Natural killer cell (primary cell): ENCODE measurements around the gene LRCH1. TPM values are rescaled to one million over a fixed set of nuclear protein-coding genes. Genes with fewer than 3 reads are reported as not detected.
A peak's percentile ranks its signal among the peaks of the same experiment; 100 is the strongest.

ENCODE experiments used
- ATAC-seq, 3 donors: fragments of 150-1000 bp in 2 of 3; fragments of 200-7000 bp in 1 of 3; cut with Tn5 transposase; 1 replicate in 1 of 3; 2 replicates in 2 of 3; pipeline ENCODE4 v1.10.0; 2021; ENCODE audit warnings: mild to moderate bottlenecking in 2 of 3, moderate library complexity in 2 of 3
- DNase-seq, 2 donors: peaks; one replicate each; pipeline versions ENCODE4 v3.0.0 to v3.0.0-alpha.2; 2013 to 2021; ENCODE audit warnings: mixed read lengths in 1 of 2
- H3K27ac ChIP-seq: one replicate; pipeline ENCODE4 v1.5.1; 2013; ENCODE audit warnings: mild to moderate bottlenecking, low read length
- H3K27me3 ChIP-seq: one replicate; pipeline ENCODE4 v1.6.1; 2013; ENCODE audit warnings: low read length; ENCODE audit not compliant: control insufficient read depth, insufficient read depth
- H3K36me3 ChIP-seq: one replicate; pipeline ENCODE4 v1.6.1; 2013; ENCODE audit warnings: low read length; ENCODE audit not compliant: control insufficient read depth, insufficient read depth
- H3K4me1 ChIP-seq: one replicate; pipeline ENCODE4 v1.6.1; 2013; ENCODE audit warnings: low read length; ENCODE audit not compliant: control insufficient read depth, insufficient read depth
- H3K4me3 ChIP-seq: one replicate; pipeline ENCODE4 v1.5.1; 2013; ENCODE audit warnings: low read length
- H3K9me3 ChIP-seq: one replicate; pipeline ENCODE4 v1.6.1; 2013; ENCODE audit warnings: low read length; ENCODE audit not compliant: control insufficient read depth, insufficient read depth
- H3K27ac Mint-ChIP-seq, 2 donors: one replicate each; pipeline ENCODE4 v1.8.0; 2022; ENCODE audit warnings: mild to moderate bottlenecking in 2 of 2, mixed read lengths in 2 of 2, moderate library complexity in 1 of 2
- H3K27me3 Mint-ChIP-seq, 2 donors: one replicate each; pipeline ENCODE4 v1.8.0; 2022; ENCODE audit warnings: low read depth in 2 of 2, mixed read lengths in 2 of 2
- H3K36me3 Mint-ChIP-seq: one replicate; pipeline ENCODE4 v1.8.0; 2022; ENCODE audit warnings: mixed read lengths
- H3K4me1 Mint-ChIP-seq, 2 donors: one replicate each; pipeline ENCODE4 v1.8.0; 2022; ENCODE audit warnings: mixed read lengths in 2 of 2
- H3K4me3 Mint-ChIP-seq: one replicate; pipeline ENCODE4 v1.8.0; 2022; ENCODE audit warnings: mild to moderate bottlenecking, moderate library complexity, mixed read lengths
- H3K9me3 Mint-ChIP-seq, 2 donors: one replicate each; pipeline ENCODE4 v1.8.0; 2022; ENCODE audit warnings: mixed read lengths in 2 of 2
- WGBS: methylation state at CpG from one replicate; pipeline ENCODE4 v1.1.7; 2013; ENCODE audit warnings: missing lambda C conversion rate; ENCODE audit not compliant: insufficient coverage; 5-methylcytosine and 5-hydroxymethylcytosine counted together
- intact Hi-C: fragments of 100-400 bp; cut with micrococcal nuclease; formaldehyde crosslinking; loops from one replicate; pipeline ENCODE4 v1.14.2; 2022
- total RNA-seq, 4 donors: library from RNA; stranded (reverse); fragments of 120-200 nt in 1 of 4; gene quantifications; one replicate each; pipeline versions ENCODE4 v1.2.3 to v1.2.4, GENCODE V29; 2013 to 2022
- TF ChIP-seq, protein P1 (sequence below): fragments of 200-600 bp; IDR thresholded peaks from one replicate; pipeline ENCODE4 v1.8.0; 2022; ENCODE audit warnings: antibody characterized with exemption

LRCH1 gene
- total RNA-seq, 3 donors from 2014 or later (not counting 1 experiment from before 2014, with no cell fraction given) = 23.7 to 32.2 (median 29.6) TPM

DNA sequence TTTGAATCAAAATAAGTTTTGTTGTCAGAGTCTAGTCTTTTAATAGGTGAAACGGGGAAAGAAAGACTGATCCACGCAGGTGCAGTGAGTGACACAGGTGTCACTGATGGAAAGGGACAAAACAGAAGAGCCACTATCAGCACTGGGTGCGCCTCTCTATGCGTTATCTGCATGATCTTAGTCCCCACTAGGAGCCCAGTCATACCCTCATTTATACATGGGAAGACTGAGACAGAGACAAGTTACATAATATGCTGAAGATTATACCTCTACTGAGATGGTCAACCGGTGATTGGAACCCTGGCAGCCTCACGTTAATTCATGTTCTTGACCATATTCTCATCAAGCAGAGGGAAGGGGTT is 3.4 kb downstream of the LRCH1 start:
- Histone ChIP-seq H3K4me3 (no peak overlapping the region), H3K9me3 (no peaks in the 10 kb centered on the region), H3K4me1 (peaks cover 20% of the 10 kb centered on the region), H3K27me3 (no peaks in the 10 kb centered on the region), H3K27ac (no peak overlapping the region), H3K36me3 (no peaks in the 10 kb centered on the region)
- Mint-ChIP-seq H3K4me3 (no peak overlapping the region), H3K27ac (peak overlapping the region in 1 of 2 donors; percentile 94), H3K27me3 (no peaks in the 10 kb centered on the region), H3K9me3 (no peaks in the 10 kb centered on the region), H3K4me1 (peaks cover 40 to 50% of the 10 kb centered on the region in 2 donors), H3K36me3 (no peaks in the 10 kb centered on the region)
- DNase-seq (no peak), ATAC-seq (no peak)
- WGBS = 94% methylated on average over 3 of the region's 6 CpGs
- intact Hi-C loops = loop anchor here (10.0 kb wide), 1 partner anchor 382 kb away; no protein-coding TSS in a partner anchor
- TF ChIP-seq, protein P1, sequence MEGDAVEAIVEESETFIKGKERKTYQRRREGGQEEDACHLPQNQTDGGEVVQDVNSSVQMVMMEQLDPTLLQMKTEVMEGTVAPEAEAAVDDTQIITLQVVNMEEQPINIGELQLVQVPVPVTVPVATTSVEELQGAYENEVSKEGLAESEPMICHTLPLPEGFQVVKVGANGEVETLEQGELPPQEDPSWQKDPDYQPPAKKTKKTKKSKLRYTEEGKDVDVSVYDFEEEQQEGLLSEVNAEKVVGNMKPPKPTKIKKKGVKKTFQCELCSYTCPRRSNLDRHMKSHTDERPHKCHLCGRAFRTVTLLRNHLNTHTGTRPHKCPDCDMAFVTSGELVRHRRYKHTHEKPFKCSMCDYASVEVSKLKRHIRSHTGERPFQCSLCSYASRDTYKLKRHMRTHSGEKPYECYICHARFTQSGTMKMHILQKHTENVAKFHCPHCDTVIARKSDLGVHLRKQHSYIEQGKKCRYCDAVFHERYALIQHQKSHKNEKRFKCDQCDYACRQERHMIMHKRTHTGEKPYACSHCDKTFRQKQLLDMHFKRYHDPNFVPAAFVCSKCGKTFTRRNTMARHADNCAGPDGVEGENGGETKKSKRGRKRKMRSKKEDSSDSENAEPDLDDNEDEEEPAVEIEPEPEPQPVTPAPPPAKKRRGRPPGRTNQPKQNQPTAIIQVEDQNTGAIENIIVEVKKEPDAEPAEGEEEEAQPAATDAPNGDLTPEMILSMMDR = no peak

DNA sequence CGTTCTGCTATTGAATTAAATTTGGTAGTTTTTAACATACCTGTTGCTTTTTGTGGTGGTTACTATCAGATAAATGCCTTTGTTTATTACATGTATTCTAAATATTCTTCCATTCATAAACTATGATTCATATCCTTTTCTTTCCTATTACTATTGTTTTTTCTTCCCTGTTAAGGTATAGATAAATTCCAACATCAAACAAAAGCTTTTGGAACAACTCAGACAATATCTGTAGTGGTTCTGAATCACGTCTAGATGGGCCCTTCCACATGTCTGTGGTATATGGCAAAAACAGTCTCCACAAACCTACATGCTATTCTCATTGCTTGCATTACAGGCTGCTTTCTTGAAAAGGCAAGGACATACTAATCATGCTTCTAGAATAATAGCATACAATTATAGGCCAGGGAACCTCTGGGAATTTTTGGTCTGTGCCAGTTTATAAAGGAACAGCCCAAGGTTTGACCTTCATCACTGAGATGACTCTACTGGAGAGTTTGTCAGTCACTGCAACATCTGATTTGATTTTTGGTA is 6.4 kb downstream of the LRCH1 start:
- no peaks in the 10 kb centered on the region for H3K36me3 ChIP-seq
- ATAC-seq (no peak), DNase-seq (no peak)
- peaks cover 9% of the 10 kb centered on the region for H3K4me1 ChIP-seq
- WGBS = 75% methylated on average over 1 of the region's 2 CpGs
- no peak overlapping the region for H3K27ac Mint-ChIP-seq
- peaks cover 28 to 38% of the 10 kb centered on the region in 2 donors for H3K4me1 Mint-ChIP-seq
- H3K4me3 ChIP-seq = no peak overlapping the region
- H3K9me3 Mint-ChIP-seq = no peaks in the 10 kb centered on the region
- intact Hi-C loops = loop anchor here (10.0 kb wide), 1 partner anchor 385 kb away; no protein-coding TSS in a partner anchor
- H3K27ac ChIP-seq = no peak overlapping the region
- TF ChIP-seq, protein P1 = no peak
- H3K36me3 Mint-ChIP-seq = no peaks in the 10 kb centered on the region
- H3K4me3 Mint-ChIP-seq = no peak overlapping the region
- no peaks in the 10 kb centered on the region for H3K27me3 Mint-ChIP-seq
- no peaks in the 10 kb centered on the region for H3K9me3 ChIP-seq
- no peaks in the 10 kb centered on the region for H3K27me3 ChIP-seq

DNA sequence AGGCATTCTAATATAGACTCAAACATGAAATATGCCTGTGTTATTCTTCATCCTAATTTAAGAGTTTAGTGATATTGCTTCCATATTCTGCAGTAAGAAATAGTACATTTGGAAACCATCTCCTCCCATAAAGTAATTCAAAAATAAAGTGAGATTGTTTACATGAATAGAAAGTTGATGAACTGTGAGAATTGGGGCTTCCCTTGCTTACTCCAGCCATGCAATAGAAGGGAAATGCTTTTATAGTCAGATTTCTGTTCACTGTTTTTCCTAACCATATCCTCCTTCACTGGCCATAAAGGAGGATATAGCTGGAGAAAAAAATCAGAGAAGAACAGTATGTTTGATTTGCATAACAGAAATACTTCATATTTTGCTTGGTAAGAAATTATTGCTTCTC is 7.8 kb downstream of the LRCH1 start:
- H3K9me3 Mint-ChIP-seq = no peaks in the 10 kb centered on the region
- TF ChIP-seq, protein P1 = no peak
- H3K27ac ChIP-seq = no peak overlapping the region

DNA sequence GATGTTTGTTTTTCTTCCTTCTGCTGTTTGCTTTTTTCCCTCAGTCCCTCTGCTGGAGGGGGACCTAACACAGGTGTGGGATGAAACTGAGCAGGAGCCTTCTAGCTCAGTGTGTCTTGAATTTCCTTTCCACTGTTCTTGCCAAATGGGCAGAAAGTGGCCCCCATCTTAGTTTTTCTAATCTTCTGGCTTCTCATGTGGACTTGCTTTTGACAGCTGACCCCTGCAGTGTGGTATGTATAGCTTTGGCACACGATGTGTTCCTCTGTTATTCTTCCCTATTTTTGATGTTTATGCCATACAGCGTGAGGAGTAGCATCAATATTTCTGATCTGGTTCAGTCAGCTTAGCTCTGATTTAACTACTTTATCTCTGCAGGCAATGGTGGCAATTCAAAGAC is 8.3 kb downstream of the LRCH1 start:
- no peak for DNase-seq
- no peaks in the 10 kb centered on the region for H3K9me3 ChIP-seq
- 79% methylated on average over 2 of the region's 2 CpGs for WGBS

More for the DNA sequence above, 7.8 kb downstream of the LRCH1 start:
- H3K36me3 Mint-ChIP-seq = no peaks in the 10 kb centered on the region
- ATAC-seq (no peak), DNase-seq (no peak)
- H3K4me3 Mint-ChIP-seq = no peak overlapping the region
- Histone ChIP-seq H3K36me3 (no peaks in the 10 kb centered on the region), H3K27me3 (no peaks in the 10 kb centered on the region), H3K4me1 (peaks cover 4% of the 10 kb centered on the region), H3K4me3 (no peak overlapping the region), H3K9me3 (no peaks in the 10 kb centered on the region)
- no peaks in the 10 kb centered on the region for H3K27me3 Mint-ChIP-seq
- peaks cover 19 to 24% of the 10 kb centered on the region in 2 donors for H3K4me1 Mint-ChIP-seq
- intact Hi-C loops = no loop called here
- no peak overlapping the region for H3K27ac Mint-ChIP-seq

More for the DNA sequence above, 8.3 kb downstream of the LRCH1 start:
- Histone ChIP-seq H3K27me3 (no peaks in the 10 kb centered on the region), H3K36me3 (no peaks in the 10 kb centered on the region), H3K4me3 (no peak overlapping the region), H3K4me1 (peaks cover 6% of the 10 kb centered on the region), H3K27ac (no peak overlapping the region)
- H3K36me3 Mint-ChIP-seq = no peaks in the 10 kb centered on the region
- intact Hi-C loops = no loop called here
- TF ChIP-seq, protein P1 = no peak
- H3K4me3 Mint-ChIP-seq = no peak overlapping the region
- H3K27me3 Mint-ChIP-seq = no peaks in the 10 kb centered on the region
- peaks cover 24% of the 10 kb centered on the region in 2 donors for H3K4me1 Mint-ChIP-seq
- H3K9me3 Mint-ChIP-seq = no peaks in the 10 kb centered on the region
- no peak overlapping the region for H3K27ac Mint-ChIP-seq
- ATAC-seq = no peak
